Psoas muscle (tissue), 8 donors: Measurements from ENCODE around the gene NSMF. TPM values are rescaled to one million over a fixed set of nuclear protein-coding genes. Genes with fewer than 3 reads are reported as not detected.

Source experiments
- ATAC-seq, 4 donors: fragments of 200-7000 bp; cut with Tn5 transposase; one replicate each; pipeline ENCODE4 v1.9.1; 2020; ENCODE audit warnings: moderate library complexity in 3 of 4, mild to moderate bottlenecking in 2 of 4
- DNase-seq, 2 donors: peaks; one replicate each; pipeline ENCODE4 v3.0.0-alpha.2; 2020
- H3K27ac ChIP-seq: fragments of 200-600 bp; one replicate; pipeline ENCODE4 v1.8.0; 2022
- H3K27me3 ChIP-seq, 3 donors: fragments of 200-600 bp in 1 of 3; one replicate each; pipeline versions ENCODE4 v1.6.1 to v1.8.0; 2013 to 2022; ENCODE audit warnings: low read length in 2 of 3, mild to moderate bottlenecking in 2 of 3, moderate library complexity in 1 of 3; ENCODE audit not compliant: insufficient read depth in 3 of 3
- H3K36me3 ChIP-seq, 2 donors: fragments of 200-600 bp in 1 of 2; one replicate each; pipeline versions ENCODE4 v1.6.1 to v1.8.0; 2013 to 2022; ENCODE audit warnings: low read depth in 1 of 2, mild to moderate bottlenecking in 1 of 2, moderate library complexity in 1 of 2; ENCODE audit not compliant: insufficient read depth in 1 of 2
- H3K4me1 ChIP-seq: fragments of 200-600 bp; one replicate; pipeline ENCODE4 v1.8.0; 2022
- H3K4me3 ChIP-seq: fragments of 200-600 bp; one replicate; pipeline ENCODE4 v1.8.0; 2022; ENCODE audit warnings: mild to moderate bottlenecking
- H3K9me3 ChIP-seq: fragments of 200-600 bp; one replicate; pipeline ENCODE4 v1.8.0; 2022
- CTCF ChIP-seq: fragments of 200-600 bp; IDR thresholded peaks from one replicate; pipeline ENCODE4 v1.8.0; 2022; ENCODE audit warnings: antibody characterized with exemption
- WGBS, 3 donors: extraction: QIAGEN DNeasy Blood & Tissue Kit; methylation state at CpG; one replicate each; pipeline versions ENCODE4 v1.1.6 to v1.1.7; 2013; 5-methylcytosine and 5-hydroxymethylcytosine counted together
- intact Hi-C, 2 donors: fragments of 100-400 bp; cut with DNase I; formaldehyde crosslinking; loops; one replicate each; pipeline versions ENCODE4 v1.11.0 to v1.14.2; 2022
- polyA plus RNA-seq, 3 donors: library from polyadenylated mRNA; stranded (reverse); fragments of 200-250 nt; gene quantifications; one replicate each; pipeline ENCODE4 v1.2.3, GENCODE V29; 2013
- total RNA-seq, 4 donors: library from RNA; stranded (reverse); fragmentation: NEBNext Ultra II Directional in 2 of 4; extraction: Animal tissue kit (Norgen Biotek cat#: 25700) in 2 of 4; gene quantifications; one replicate each; pipeline versions ENCODE4 v1.2.1 to v1.2.4, GENCODE V29; 2021 to 2023
- donor health status: healthy with polysubstance abuse.
- donor health status: DM: no; HTN: no; CAD: no; lungs with moderate emphysema.
- donor health status: Bipolar disorder and iron deficiency.
- donor health status: healthy.
- donor health status: DM: yes; HTN: yes; CAD: no.
- donor health status: DM: no; HTN: no; CAD: no.
- donor health status: DM: no; HTN: no; CAD: no.
- donor health status: DM: yes; HTN: yes; CAD: no.

NSMF gene
- total and polyA plus RNA-seq, 7 donors: 4.8 to 11.2 (median 6.4) TPM

DNA sequence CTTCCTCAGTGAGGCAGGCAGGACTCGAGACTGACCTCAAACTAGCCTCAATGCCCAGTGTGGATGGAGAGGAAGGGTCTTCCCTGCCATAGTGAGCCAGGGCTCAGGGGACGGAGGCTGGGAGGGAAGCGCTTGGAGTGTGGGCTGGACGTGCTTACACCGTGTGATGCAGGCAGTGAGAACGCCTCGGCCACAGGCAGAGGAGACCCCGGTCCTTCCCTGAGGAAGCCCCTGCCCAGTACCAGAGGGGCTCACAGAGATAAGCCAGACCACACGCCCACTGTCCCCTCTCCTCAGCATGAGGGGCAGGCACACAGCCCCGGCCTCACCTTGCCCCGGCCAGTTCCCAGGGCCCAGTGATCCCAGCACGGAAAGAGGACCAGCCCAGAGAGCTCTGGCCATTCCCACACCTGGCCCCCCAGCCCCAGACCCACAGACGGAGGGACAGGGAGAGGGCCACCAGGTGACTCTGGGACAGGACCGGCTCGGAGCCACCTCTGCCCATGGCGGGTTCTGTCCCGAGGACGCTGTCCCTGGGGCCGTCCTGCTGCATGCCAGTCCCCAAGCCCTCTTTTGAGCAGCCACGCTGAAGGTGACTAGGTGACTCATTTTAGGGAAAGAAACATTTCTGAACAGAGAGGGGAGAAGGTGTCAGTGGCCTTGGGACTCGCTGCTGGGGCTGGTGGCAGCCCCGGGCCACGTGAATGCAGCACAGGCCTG is 6.0 kb upstream of the NSMF start:
- WGBS, 3 donors: 92 to 94% (median 93%) methylated on average over 22 to 23 of the region's 23 CpGs
- no peak for ATAC-seq
- Histone ChIP-seq H3K27ac (no peak overlapping the region), H3K36me3 (peaks cover 0 to 30% of the 10 kb centered on the region in 2 donors), H3K9me3 (no peaks in the 10 kb centered on the region), H3K4me1 (no peaks in the 10 kb centered on the region), H3K27me3 (no peaks in the 10 kb centered on the region), H3K4me3 (no peak overlapping the region)
- TF ChIP-seq CTCF: no peak
- intact Hi-C loops: no loop called here
- DNase-seq: peak in 1 of 2 donors; percentile 42

- no peaks in the 10 kb centered on the region for H3K9me3 ChIP-seq
- H3K4me1 ChIP-seq: peaks cover 3% of the 10 kb centered on the region
- peaks cover 0 to 30% of the 10 kb centered on the region in 2 donors for H3K36me3 ChIP-seq
- TF ChIP-seq CTCF: no peak
- peak in 1 of 2 donors; percentile 46 for DNase-seq
- no peak overlapping the region for H3K4me3 ChIP-seq
- no peak overlapping the region for H3K27ac ChIP-seq
- no peaks in the 10 kb centered on the region for H3K27me3 ChIP-seq
- intact Hi-C loops: no loop called here
- no peak for ATAC-seq
- WGBS, 3 donors: 92 to 95% (median 95%) methylated on average over 27 to 28 of the region's 28 CpGs
Measured at GRCh38 chr9:137464291-137464999, 5.3 kb upstream of the NSMF start.

DNA sequence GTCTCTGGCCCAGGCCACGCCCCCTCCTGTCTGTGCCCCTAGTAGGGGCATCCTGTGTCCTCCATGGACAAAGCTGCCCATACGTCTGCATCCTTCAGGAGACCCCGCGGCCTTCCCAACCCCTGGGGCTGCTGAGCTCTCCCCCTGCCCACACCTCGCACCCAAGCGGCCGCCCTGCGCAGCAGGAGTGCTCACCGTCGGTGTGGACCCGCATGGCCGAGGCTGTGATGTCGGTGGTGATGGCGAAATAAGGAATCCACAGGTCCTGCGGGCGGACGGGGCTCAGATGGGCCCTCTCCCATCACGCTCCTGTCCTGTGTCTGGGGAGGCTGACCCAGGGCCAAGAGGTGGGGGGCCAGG is 4.8 kb upstream of the NSMF start:
- no peaks in the 10 kb centered on the region for H3K27me3 ChIP-seq
- ATAC-seq: no peak
- peaks cover 0 to 30% of the 10 kb centered on the region in 2 donors for H3K36me3 ChIP-seq
- H3K27ac ChIP-seq: no peak overlapping the region
- peak in 1 of 2 donors; percentile 40 for DNase-seq
- intact Hi-C loops: no loop called here
- TF ChIP-seq CTCF: no peak
- WGBS, 3 donors: 95 to 97% (median 97%) methylated on average over 18 of the region's 18 CpGs
- no peaks in the 10 kb centered on the region for H3K9me3 ChIP-seq
- H3K4me1 ChIP-seq: peaks cover 3% of the 10 kb centered on the region
- no peak overlapping the region for H3K4me3 ChIP-seq

GRCh38 chr9:137462986-137463930 is 4.1 kb upstream of the NSMF start:
- Histone ChIP-seq H3K9me3 (no peaks in the 10 kb centered on the region), H3K4me3 (no peak overlapping the region), H3K27me3 (no peaks in the 10 kb centered on the region), H3K4me1 (peaks cover 8% of the 10 kb centered on the region), H3K27ac (no peak overlapping the region), H3K36me3 (peaks cover 0 to 30% of the 10 kb centered on the region in 2 donors)
- DNase-seq: peak; percentile 12 to 54
- no peak for TF ChIP-seq CTCF
- 89 to 92% (median 91%) methylated on average over 30 of the region's 30 CpGs for WGBS, 3 donors
- ATAC-seq: no peak
- intact Hi-C loops: no loop called here
